Trophoblast cell (in vitro differentiated cells and primary cell): ENCODE measurements around the gene SPOUT1.

Experiments
- DNase-seq, 2 donors: peaks; one replicate each; pipeline ENCODE4 v3.0.0-alpha.2; 2016
- H2AFZ ChIP-seq: 2 replicates; pipeline ENCODE4 v1.6.1; 2013; ENCODE audit warnings: low read length, moderate library complexity, mild to moderate bottlenecking; ENCODE audit not compliant: insufficient read depth, poor library complexity
- H2AK5ac ChIP-seq: 2 replicates; pipeline ENCODE4 v1.6.1; 2013; ENCODE audit warnings: mild to moderate bottlenecking, low read length
- H2BK120ac ChIP-seq: 2 replicates; pipeline ENCODE4 v1.6.1; 2013; ENCODE audit warnings: low read length, mild to moderate bottlenecking, moderate library complexity; ENCODE audit not compliant: insufficient read depth, poor library complexity
- H2BK12ac ChIP-seq: 2 replicates; pipeline ENCODE4 v1.6.1; 2013; ENCODE audit warnings: mild to moderate bottlenecking, low read length, moderate library complexity
- H2BK5ac ChIP-seq: 2 replicates; pipeline ENCODE4 v1.6.1; 2013; ENCODE audit warnings: low read length, low read depth, moderate library complexity, mild to moderate bottlenecking; ENCODE audit not compliant: poor library complexity
- H3K14ac ChIP-seq: 2 replicates; pipeline ENCODE4 v1.6.1; 2013; ENCODE audit warnings: mild to moderate bottlenecking, low read length
- H3K18ac ChIP-seq: 2 replicates; pipeline ENCODE4 v1.6.1; 2013; ENCODE audit warnings: mild to moderate bottlenecking, low read length
- H3K23ac ChIP-seq: 2 replicates; pipeline ENCODE4 v1.6.1; 2013; ENCODE audit warnings: low read length
- H3K27ac ChIP-seq: 2 replicates; pipeline ENCODE4 v1.5.1; 2013; ENCODE audit warnings: low read depth, mild to moderate bottlenecking, inconsistent platforms, low read length, moderate library complexity
- H3K27me3 ChIP-seq: 2 replicates; pipeline ENCODE4 v1.6.1; 2013; ENCODE audit warnings: inconsistent platforms, mild to moderate bottlenecking, low read length, moderate library complexity; ENCODE audit not compliant: insufficient read depth
- H3K36me3 ChIP-seq, 2 experiments: 1 replicate in 1 of 2; 2 replicates in 1 of 2; pipeline ENCODE4 v1.6.1; 2013; ENCODE audit warnings: low read length in 2 of 2, mild to moderate bottlenecking in 2 of 2, moderate library complexity in 1 of 2; ENCODE audit not compliant: insufficient read depth in 2 of 2, control insufficient read depth in 1 of 2
- H3K4ac ChIP-seq: 2 replicates; pipeline ENCODE4 v1.6.1; 2013; ENCODE audit warnings: low read depth, mild to moderate bottlenecking, low read length, moderate library complexity
- H3K4me1 ChIP-seq, 2 experiments: 1 replicate in 1 of 2; 2 replicates in 1 of 2; pipeline ENCODE4 v1.6.1; 2013; ENCODE audit warnings: low read length in 2 of 2, mild to moderate bottlenecking in 2 of 2, moderate library complexity in 1 of 2; ENCODE audit not compliant: insufficient read depth in 2 of 2, control insufficient read depth in 1 of 2
- H3K4me2 ChIP-seq: 2 replicates; pipeline ENCODE4 v1.6.1; 2013; ENCODE audit warnings: inconsistent platforms, mild to moderate bottlenecking, low read length, moderate library complexity
- H3K4me3 ChIP-seq: 2 replicates; pipeline ENCODE4 v1.5.1; 2013; ENCODE audit warnings: mild to moderate bottlenecking, low read depth, low read length, inconsistent platforms
- H3K79me1 ChIP-seq: one replicate; pipeline ENCODE4 v1.6.1; 2013; ENCODE audit warnings: low read length
- H3K79me2 ChIP-seq: 2 replicates; pipeline ENCODE4 v1.6.1; 2013; ENCODE audit warnings: low read length, mild to moderate bottlenecking; ENCODE audit not compliant: control insufficient read depth, insufficient read depth, poor library complexity
- H3K9ac ChIP-seq: 2 replicates; pipeline ENCODE4 v1.6.1; 2013; ENCODE audit warnings: mild to moderate bottlenecking, low read length
- H3K9me3 ChIP-seq: 2 replicates; pipeline ENCODE4 v1.6.1; 2013; ENCODE audit warnings: low read depth, mild to moderate bottlenecking, control low read depth, inconsistent platforms, low read length; ENCODE audit not compliant: insufficient read depth
- H4K12ac ChIP-seq: 2 replicates; pipeline ENCODE4 v1.6.1; 2013; ENCODE audit warnings: low read depth, mild to moderate bottlenecking, low read length, moderate library complexity
- H4K8ac ChIP-seq: 2 replicates; pipeline ENCODE4 v1.6.1; 2013; ENCODE audit warnings: low read depth, mild to moderate bottlenecking, low read length, moderate library complexity
- H4K91ac ChIP-seq: one replicate; pipeline ENCODE4 v1.6.1; 2013; ENCODE audit warnings: low read depth, mild to moderate bottlenecking, low read length, moderate library complexity
- WGBS: extraction: QIAGEN DNeasy Blood & Tissue Kit; methylation state at CpG from one replicate; pipeline ENCODE4 v1.1.7; 2013; ENCODE audit warnings: missing lambda C conversion rate; ENCODE audit not compliant: insufficient read length, insufficient coverage; ENCODE audit errors: extremely low coverage; 5-methylcytosine and 5-hydroxymethylcytosine counted together

The SPOUT1 gene

DNA sequence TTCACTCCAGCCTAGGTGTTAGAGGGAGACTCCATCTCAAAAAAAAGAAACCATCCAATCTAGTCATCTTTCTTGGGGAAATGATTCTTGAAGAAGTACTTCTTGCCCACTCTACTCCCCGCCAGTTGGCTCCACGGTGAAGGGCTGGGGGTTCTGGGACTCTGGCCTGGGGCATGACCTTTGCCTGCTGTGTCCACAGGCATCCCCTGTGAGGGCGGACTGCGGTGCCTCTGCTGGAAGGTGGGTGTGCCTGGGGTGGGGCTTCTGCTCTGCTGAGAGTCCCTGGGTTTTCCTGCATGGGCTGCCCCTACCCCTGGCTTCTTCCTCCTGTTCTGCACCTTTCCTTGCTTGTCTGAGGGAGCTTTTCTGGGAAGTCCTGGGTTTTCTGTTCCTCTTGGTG, 39.1 kb downstream of the SPOUT1 start:
- no peak overlapping the region for H4K12ac ChIP-seq
- H3K27me3 ChIP-seq: no peaks in the 10 kb centered on the region
- no peak overlapping the region for H3K18ac ChIP-seq
- H4K91ac ChIP-seq: no peak overlapping the region
- H3K4me2 ChIP-seq: no peak overlapping the region
- H3K79me2 ChIP-seq: peaks cover 3% of the 10 kb centered on the region
- H4K8ac ChIP-seq: no peak overlapping the region
- H3K27ac ChIP-seq: no peak overlapping the region
- no peak overlapping the region for H3K23ac ChIP-seq
- WGBS: no CpG with 5 or more reads among the region's 4 CpGs
- H3K4me1 ChIP-seq: peaks cover 5% of the 10 kb centered on the region in 2 experiments
- no peak overlapping the region for H3K4me3 ChIP-seq
- no peak overlapping the region for H3K9ac ChIP-seq
- H3K14ac ChIP-seq: no peak overlapping the region
- H2BK12ac ChIP-seq: no peak overlapping the region
- H3K4ac ChIP-seq: no peak overlapping the region
- H3K9me3 ChIP-seq: peaks cover 2% of the 10 kb centered on the region
- no peak for DNase-seq
- no peak overlapping the region for H2AK5ac ChIP-seq
- H2AFZ ChIP-seq: no peak overlapping the region
- H3K79me1 ChIP-seq: peaks cover 4% of the 10 kb centered on the region
- H2BK5ac ChIP-seq: no peak overlapping the region
- peaks cover 41 to 46% of the 10 kb centered on the region in 2 experiments for H3K36me3 ChIP-seq
- no peak overlapping the region for H2BK120ac ChIP-seq

DNA sequence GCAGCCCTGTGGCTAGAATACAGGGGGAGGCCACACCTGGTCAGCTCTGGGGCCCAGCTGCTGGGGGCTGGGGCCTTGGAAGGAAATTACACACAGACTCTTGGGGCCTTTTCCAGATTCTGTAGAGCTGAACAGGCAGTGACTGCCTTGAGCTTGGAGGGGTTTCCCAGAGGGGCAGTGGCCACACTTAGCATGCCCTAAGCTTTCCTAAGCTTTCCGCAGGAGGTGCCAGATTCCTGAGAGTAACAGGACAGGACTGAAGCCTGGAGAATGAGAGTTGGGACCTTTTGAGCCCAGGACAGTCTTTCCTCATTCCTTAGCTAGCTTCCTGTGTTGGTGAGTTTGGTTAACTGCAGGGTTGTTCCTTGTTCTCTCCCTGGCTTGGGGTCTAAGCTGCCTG, 41.1 kb downstream of the SPOUT1 start:
- Histone ChIP-seq H3K27ac (no peak overlapping the region), H2BK120ac (no peak overlapping the region), H3K4me3 (no peak overlapping the region), H4K91ac (no peak overlapping the region), H3K27me3 (no peaks in the 10 kb centered on the region), H3K4me1 (peaks cover 5 to 8% of the 10 kb centered on the region in 2 experiments), H3K14ac (no peak overlapping the region), H3K9ac (peak overlapping the region; percentile 65), H3K4ac (peak overlapping the region; percentile 33), H3K36me3 (peaks cover 31 to 34% of the 10 kb centered on the region in 2 experiments), H3K79me1 (peaks cover 4% of the 10 kb centered on the region), H3K18ac (no peak overlapping the region), H2AK5ac (no peak overlapping the region), H2BK12ac (no peak overlapping the region), H2BK5ac (no peak overlapping the region), H4K8ac (peak overlapping the region; percentile 34), H3K9me3 (peaks cover 2% of the 10 kb centered on the region), H3K79me2 (peaks cover 3% of the 10 kb centered on the region), H3K4me2 (peak overlapping the region; percentile 80), H3K23ac (no peak overlapping the region), H4K12ac (peak overlapping the region; percentile 81), H2AFZ (peak overlapping the region; percentile 33)
- WGBS: no CpG with 5 or more reads among the region's 1 CpG
- DNase-seq: no peak

DNA sequence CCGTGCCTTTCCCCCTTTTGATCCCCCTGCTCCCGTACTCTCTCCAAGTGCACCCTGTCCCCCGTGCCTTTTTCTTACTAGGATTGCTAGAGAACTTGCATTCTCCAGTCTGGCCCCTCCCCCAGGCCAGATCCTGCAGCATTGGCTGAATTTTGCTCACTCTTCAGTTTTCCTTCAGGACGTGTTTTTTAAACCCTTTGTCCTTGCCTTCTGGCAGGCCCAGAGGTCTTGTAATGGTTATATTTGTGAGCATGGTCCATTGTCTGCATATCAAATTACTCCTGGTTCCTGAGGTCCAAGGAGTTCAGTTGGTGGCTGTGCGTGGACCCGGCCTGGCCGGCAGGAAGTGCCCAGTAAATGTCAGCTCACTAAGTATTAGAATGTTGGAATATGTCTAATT, 41.9 kb downstream of the SPOUT1 start:
- no CpG with 5 or more reads among the region's 7 CpGs for WGBS
- H2AK5ac ChIP-seq: no peak overlapping the region

DNA sequence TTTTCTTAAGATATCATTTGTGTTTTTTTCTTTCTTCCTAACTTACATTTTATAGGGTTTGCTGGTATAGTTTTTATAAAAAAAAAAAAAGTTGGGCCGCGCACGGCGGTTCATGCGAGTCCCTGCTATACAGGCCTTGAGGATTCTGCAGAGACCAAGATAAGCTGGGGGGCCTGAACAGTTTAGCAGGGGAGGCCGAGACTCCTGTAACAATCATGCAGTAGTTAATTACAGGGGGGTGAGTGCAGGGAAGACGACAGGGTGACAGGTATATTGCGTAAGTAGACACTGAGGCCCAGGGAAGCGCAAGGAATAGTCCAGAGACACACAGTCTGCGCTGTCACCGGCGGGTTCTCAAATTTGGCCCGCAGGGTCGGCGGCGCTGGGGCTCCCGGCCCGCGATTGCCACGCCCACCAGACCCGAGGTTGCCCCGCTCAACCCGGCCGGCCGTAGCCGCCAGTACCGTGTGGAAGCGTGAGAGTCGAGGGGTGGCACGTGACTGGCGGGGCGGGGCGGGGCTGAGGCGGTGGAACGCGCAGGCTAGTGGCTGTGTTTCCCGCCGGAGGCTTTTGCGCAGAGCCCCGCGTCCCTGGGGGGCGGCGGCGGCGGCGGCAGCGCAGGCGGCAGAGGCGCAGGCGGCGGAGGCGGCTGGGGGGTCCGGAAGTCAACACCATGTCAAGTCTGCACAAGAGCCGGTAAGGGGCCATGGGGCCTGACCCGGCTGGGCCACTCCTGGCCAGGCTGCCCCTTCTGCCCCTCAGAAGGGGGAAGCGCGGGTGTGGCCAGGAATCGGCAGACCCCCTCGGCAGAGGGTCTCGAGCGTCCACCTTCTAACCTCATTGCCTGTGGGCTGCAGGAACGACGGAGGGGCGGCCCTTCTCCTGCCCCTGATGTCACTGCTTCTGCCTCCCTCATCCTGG, 42.7 kb downstream of the SPOUT1 start, which contains the start of gene TBC1D13:
TBC1D13 (plus strand) TSS at position 573 of the 921 bp plus-strand sequence; CDS start at position 674, 101 bp downstream.
- peak within 1 kb of the TSS; percentile 82 for H3K27ac ChIP-seq
- DNase-seq: peak; percentile 78 to 81
- H3K18ac ChIP-seq: peak within 1 kb of the TSS; percentile 89
- H4K91ac ChIP-seq: peak within 1 kb of the TSS; percentile 76
- H3K9ac ChIP-seq: peak within 1 kb of the TSS; percentile 83
- no CpG with 5 or more reads among the region's 64 CpGs for WGBS
- H3K9me3 ChIP-seq: peaks cover 2% of the 10 kb centered on the region
- peaks cover 8 to 9% of the 10 kb centered on the region in 2 experiments for H3K4me1 ChIP-seq
- H3K4me3 ChIP-seq: peak within 1 kb of the TSS; percentile 91
- H4K8ac ChIP-seq: peak within 1 kb of the TSS; percentile 72
- H3K27me3 ChIP-seq: no peaks in the 10 kb centered on the region
- peak within 1 kb of the TSS; percentile 60 for H3K14ac ChIP-seq
- peaks cover 19 to 20% of the 10 kb centered on the region in 2 experiments for H3K36me3 ChIP-seq
- no peak within 1 kb of the TSS for H3K23ac ChIP-seq
- H2AK5ac ChIP-seq: peak within 1 kb of the TSS; percentile 38
- H3K79me1 ChIP-seq: peaks cover 4% of the 10 kb centered on the region
- H3K79me2 ChIP-seq: peaks cover 3% of the 10 kb centered on the region
- peak within 1 kb of the TSS; percentile 80 for H3K4me2 ChIP-seq
- H2BK5ac ChIP-seq: peak within 1 kb of the TSS; percentile 68
- peak within 1 kb of the TSS; percentile 56 for H3K4ac ChIP-seq
- peak within 1 kb of the TSS; percentile 95 for H2AFZ ChIP-seq
- H4K12ac ChIP-seq: peak within 1 kb of the TSS; percentile 81
- no peak within 1 kb of the TSS for H2BK12ac ChIP-seq
- H2BK120ac ChIP-seq: peak within 1 kb of the TSS; percentile 57

More for the DNA sequence above, 41.9 kb downstream of the SPOUT1 start:
- Histone ChIP-seq H3K18ac (no peak overlapping the region), H3K27ac (no peak overlapping the region), H3K4me3 (peak overlapping the region; percentile 91), H3K9me3 (peaks cover 2% of the 10 kb centered on the region), H3K27me3 (no peaks in the 10 kb centered on the region), H3K23ac (no peak overlapping the region), H3K14ac (no peak overlapping the region), H4K91ac (no peak overlapping the region), H3K79me1 (peaks cover 4% of the 10 kb centered on the region), H2BK12ac (no peak overlapping the region), H4K8ac (peak overlapping the region; percentile 3), H2BK120ac (no peak overlapping the region), H3K79me2 (peaks cover 3% of the 10 kb centered on the region), H2AFZ (peak overlapping the region; percentile 95), H3K4me2 (peak overlapping the region; percentile 80), H3K4me1 (peaks cover 8 to 9% of the 10 kb centered on the region in 2 experiments), H3K36me3 (peaks cover 25 to 27% of the 10 kb centered on the region in 2 experiments), H3K9ac (peak overlapping the region; percentile 83), H3K4ac (peak overlapping the region; percentile 24), H2BK5ac (no peak overlapping the region), H4K12ac (no peak overlapping the region)
- DNase-seq: peak in 1 of 2 donors; percentile 32
